Left cardiac atrium (tissue), 4 donors: ENCODE results near the gene CLEC18C. TPM values are rescaled to one million over a fixed set of nuclear protein-coding genes. Genes with fewer than 3 reads are reported as not detected.
"Not testable (repeated sequence)": the region's sequence is repeated elsewhere in the genome, so short reads cannot be mapped to it uniquely, and the experiment has no call there.

Experiments used
- ATAC-seq, 2 donors: fragments of 200-7000 bp; cut with Tn5 transposase; one replicate each; pipeline ENCODE4 v1.9.1; 2020; ENCODE audit warnings: mild to moderate bottlenecking in 2 of 2, moderate library complexity in 2 of 2
- DNase-seq: peaks from one replicate; pipeline ENCODE4 v3.0.0-alpha.2; 2020
- intact Hi-C, 2 donors: fragments of 100-400 bp; cut with DNase I; formaldehyde crosslinking; loops; one replicate each; pipeline versions ENCODE4 v1.14.1 to v1.15.1; 2022 to 2023
- long read RNA-seq: library from polyadenylated mRNA; unstranded; transcript quantifications from one replicate; pipeline ENCODE4 v2.0.0, GENCODE V29; 2021
- total RNA-seq, 2 donors: library from RNA; stranded (reverse); fragmentation: NEBNext Ultra II Directional; extraction: Animal tissue kit (Norgen Biotek cat#: 25700); gene quantifications; one replicate each; pipeline ENCODE4 v1.2.1, GENCODE V29; 2021
- donor health status: DM: no; HTN: yes; CAD: no.
- donor health status: DM: no; HTN: yes; CAD: no; lungs with severe emphysema.
- donor health status: DM: yes; HTN: yes; CAD: no.
- donor health status: Dilated cardiomyopathy.

Gene CLEC18C
- total RNA-seq = under 1 TPM; 0.24 to 0.73 TPM
- long read RNA-seq, partial matches to known transcripts = 0 of 1 reads
- long read RNA-seq, other reads (novel, unspliced or antisense) = 0 of 1 reads

DNA sequence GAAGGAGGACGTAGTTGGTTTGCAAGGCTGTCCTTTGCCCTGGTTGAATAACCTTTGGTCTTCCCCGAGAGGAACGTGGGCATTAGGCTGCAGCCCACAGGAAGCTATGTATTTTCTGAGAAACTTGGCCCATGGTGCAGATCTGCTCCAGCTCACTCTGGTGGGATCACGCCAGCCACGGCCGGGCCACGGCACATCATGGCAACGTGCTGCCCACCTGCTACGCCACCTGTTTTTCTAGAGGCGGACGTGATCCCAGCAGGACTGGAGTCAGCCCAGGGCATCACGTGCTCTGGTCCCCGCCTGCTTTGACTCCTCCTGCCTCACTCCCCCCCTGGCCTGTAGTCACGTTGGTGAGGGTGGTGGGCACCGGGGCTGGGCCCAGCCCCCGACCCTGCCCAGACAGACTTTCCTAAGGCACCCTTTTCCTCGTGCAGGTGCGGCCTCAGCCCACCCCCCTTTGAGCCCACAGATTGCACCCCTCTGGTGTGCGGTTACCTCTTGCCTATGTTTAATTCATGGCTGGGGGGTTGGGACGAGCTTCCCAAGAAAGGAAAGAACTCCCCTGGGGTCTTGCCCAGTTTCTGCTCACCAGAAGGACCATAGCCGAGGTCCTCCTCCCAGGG, at the start of gene CLEC18C:
TSS of gene CLEC18C (plus strand) at position 576 of the 626 bp plus-strand sequence. CDS start 492 bp downstream, outside the sequence.
- peak; percentile 6 for DNase-seq
- intact Hi-C loops, ATAC-seq: not testable (repeated sequence)

DNA sequence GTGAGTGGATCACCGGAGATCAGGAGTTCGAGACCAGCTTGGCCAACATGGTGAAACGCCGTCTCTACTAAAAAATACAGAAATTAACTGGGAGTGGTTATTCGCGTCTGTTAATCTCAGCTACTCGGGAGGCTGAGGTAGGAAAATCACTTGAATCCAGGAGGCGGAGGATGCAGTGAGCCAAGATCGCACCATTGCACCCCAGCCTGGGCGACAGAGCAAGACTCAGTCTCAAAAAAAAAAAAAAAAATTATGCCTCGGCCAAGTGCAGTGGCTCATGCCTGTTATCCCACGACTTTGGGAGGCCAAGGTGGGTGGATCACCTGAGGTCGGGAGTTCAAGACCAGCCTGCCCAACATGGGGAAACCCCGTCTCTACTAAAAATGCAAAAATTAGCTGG, 49.8 kb upstream of the CLEC18C start:
- intact Hi-C loops, ATAC-seq, DNase-seq: not testable (repeated sequence)

DNA sequence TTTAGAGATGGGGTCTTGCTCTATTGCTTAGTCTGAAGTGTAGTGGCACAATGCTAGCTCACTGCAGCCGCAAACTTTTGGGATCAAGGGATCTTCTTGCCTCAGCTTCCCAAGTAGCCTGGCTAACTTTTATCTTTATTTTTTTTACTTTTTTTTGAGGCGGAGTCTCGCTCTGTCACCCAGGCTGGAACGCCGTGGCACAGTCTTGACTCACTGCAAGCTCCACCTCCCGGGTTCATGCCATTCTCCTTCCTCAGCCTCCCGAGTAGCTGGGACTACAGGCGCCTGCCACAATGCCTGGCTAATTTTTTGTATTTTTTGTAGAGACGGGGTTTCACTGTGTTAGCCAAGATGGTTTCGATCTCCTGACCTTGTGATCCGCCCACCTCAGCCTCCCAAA, 47.4 kb upstream of the CLEC18C start:
- intact Hi-C loops, DNase-seq, ATAC-seq: not testable (repeated sequence)

DNA sequence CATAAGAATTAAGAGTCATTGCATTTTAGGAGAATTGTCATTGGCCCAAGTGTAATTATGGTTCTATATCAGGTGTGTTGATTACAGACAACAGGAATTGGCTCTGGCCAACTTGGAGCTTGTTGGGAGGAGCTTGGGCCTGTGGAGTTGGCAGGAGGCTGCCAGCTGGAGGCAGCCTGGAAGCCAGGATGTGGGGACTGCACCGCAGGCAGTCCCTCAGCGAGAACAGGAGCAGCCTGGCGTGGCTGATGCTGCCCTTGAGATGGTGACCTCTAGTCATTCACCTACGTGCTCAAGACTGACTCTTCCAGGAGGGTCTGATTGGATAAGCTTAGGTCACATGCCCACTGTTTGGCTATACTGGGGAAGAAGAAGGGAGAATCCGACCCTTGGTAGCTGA, 45.9 kb upstream of the CLEC18C start:
- ATAC-seq = peak; percentile 17 to 30
- not testable (repeated sequence) for DNase-seq

DNA sequence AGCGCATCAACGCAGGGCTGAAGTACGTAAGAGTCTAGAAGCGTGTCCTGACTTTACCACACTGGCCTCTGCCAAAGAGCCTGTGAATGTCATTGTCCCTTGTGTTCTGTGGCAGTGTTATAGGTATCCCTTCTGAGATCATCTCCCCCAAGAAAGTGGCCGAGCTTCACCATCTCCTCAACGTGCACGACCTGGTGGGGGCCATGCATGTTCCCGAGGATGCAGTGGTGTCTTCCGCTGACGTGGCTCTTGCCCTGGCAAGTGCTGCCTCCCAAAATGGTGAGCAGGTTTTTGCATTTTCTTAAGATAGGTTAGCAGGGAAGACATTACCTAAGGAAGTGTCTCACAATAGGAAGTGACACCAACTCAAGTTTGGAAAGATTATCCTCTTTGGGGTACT, 44.7 kb upstream of the CLEC18C start:
- ATAC-seq, intact Hi-C loops, DNase-seq: not testable (repeated sequence)

More for the DNA sequence above, 45.9 kb upstream of the CLEC18C start:
- intact Hi-C loops = not testable (repeated sequence)

DNA sequence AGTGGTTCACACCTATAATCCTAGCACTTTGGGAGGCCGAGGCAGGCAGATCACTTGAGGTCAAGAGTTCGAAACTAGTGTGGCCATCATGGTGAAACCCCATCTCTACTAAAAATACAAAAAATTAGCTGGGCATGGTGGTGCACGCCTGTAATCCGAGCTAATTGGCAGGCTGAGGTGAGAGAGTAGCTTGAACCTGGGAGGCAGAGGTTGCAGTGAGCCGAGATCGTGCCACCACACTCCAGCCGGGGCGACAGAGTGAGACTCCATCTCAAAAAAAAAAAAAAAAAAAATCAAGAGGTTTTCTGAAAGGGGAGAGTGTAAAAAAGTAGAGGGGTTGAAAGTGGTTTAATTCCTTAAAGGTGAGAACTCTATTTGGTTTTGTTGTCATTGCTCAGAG, 37.8 kb upstream of the CLEC18C start:
- ATAC-seq, intact Hi-C loops, DNase-seq: not testable (repeated sequence)

DNA sequence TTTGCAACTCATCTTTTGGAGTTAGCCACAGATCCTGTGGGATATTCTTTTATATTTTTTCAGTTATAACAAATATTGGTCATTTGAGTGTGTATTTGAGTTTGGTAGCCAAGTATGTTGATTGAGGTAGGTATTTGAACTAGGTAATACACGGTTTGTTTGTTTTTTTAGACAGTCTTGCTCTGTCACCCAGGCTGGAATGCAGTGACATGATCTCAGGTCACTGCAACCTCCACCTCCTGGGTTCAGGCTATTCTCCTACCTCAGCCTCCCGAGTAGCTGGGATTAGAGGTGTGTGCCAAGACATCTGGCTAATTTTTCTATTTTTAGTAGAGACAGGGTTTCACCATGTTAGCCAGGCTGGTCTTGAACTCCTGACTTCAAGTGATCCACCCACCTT, 37.0 kb upstream of the CLEC18C start:
- DNase-seq, ATAC-seq, intact Hi-C loops: not testable (repeated sequence)

DNA sequence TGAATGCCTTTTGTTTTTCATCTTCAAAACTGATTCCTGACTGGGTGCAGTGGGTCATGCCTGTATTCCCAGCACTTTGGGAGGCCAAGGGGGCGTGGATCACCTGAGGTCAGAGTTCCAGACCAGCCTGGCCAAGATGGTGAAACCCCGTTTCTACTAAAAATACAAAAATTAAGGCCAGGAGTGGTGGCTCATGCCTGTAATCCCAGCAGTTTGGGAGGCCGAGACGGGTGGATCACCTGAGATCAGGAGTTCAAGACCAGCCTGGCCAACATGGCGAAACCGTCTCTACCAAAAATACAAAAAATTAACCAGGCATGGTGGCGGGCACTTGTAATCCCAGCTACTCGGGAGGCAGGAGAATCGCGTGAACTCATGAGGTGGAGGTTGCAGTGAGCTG, 30.8 kb upstream of the CLEC18C start:
- ATAC-seq = not testable (repeated sequence)

DNA sequence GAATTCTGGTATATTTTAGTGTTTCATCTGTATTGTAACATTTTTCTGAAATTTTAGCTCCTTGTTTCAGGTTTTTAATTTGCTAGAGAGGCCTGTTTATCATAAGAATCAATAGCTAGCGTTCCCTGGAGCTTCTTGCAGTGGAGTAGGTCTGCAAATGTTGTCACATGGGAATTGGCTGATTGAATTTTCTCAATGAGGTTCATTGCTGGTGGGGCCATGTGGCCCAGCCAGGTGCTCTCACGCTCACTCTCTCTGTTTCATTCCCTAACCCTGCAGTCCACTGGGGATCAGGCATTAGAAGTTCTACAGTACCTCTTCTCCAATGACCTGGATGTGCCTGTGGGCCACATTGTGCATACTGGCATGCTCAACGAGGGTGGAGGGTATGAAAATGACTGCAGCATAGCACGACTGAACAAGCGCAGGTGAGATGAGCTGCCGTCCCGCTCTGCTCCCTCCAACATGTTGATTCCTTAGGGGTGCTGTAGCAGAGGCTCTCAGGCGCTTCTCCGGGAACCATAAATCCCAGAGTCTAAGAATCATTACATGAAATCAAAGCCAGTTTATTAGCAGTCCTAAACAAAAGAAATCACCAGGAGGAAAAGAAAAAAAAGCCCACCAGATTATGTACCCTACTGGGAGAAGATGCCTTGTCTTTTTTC, 30.2 kb upstream of the CLEC18C start:
- ATAC-seq, intact Hi-C loops: not testable (repeated sequence)
- DNase-seq = peak; percentile 7

More for the DNA sequence above, 30.8 kb upstream of the CLEC18C start:
- intact Hi-C loops = not testable (repeated sequence)
- peak; percentile 12 for DNase-seq

DNA sequence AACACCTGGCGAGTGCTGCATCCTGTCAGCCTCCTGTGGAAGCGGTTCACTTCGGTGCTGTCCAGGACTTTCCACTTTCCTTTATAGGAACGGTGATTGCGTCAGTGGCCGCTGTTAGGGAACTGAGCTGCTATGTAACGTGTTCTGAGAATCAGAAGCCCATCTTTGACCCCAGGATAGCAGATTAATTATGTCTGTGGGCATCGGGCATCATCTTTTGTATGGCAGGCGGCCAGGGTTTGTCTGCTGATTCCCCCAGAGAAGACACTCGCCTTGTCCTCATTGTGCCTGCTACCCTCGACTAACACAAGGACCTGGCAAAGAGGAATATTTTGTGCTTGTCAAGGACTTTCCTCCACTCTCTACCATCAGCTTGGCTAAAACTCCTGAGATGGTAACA, 25.7 kb upstream of the CLEC18C start:
- ATAC-seq, DNase-seq, intact Hi-C loops: not testable (repeated sequence)

DNA sequence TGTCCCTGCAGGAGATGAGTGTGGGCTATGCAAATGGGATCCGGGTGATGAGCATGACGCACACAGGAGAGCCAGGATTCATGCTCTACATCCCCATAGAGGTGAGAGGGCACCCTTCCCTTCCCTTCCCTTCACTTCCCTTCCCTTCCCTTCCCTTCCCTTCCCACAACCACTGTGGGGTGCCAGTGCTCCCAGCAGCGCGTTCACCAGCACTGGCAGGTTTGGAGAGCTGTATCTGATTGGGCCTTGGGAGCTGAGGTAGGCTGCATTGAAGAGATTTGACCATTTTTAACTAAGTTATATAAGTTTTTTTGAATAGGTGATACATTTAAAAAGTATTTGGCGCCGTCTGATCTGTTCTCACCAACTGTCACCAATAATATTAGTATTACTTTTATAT, 25.1 kb upstream of the CLEC18C start:
- DNase-seq, ATAC-seq, intact Hi-C loops: not testable (repeated sequence)

DNA sequence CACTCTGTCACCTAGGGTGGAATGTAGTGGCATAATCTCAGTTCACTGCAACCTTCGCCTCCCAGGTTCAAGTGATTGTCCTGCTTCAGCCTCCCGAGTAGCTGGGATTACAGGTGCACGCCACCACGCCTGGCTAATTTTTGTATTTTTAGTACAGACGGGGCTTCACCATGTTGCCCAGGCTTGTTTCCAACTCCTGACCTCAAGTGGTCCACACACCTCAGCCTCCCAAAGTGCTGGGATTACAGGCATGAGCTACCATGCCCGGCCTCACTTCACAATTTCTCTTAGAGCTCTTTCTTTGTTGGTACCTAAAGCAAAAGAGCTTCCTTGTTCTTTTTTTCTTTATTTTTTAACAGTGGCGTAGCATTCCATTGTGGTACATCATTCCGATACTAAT, 24.3 kb upstream of the CLEC18C start:
- intact Hi-C loops, ATAC-seq, DNase-seq: not testable (repeated sequence)

DNA sequence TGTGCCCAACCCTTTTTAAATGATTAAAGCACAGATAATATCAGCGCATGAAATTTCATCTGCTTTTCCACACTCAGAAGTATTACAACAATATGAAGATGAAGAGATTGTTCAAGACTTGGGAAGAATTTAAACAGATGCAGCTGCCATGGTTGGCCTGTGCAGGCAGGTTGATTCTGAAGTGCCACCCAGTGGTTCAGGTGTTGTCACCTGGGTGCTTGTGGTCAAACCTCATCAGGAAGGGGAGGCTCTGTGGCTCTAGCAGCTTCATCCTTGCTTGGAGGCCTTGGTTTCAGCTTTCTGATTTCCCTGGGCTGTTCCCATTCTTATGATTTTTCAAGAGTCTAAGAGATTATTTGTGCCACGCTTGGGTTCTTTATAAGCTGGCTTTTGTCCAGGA, 22.2 kb upstream of the CLEC18C start:
- peak; percentile 13 for DNase-seq
- intact Hi-C loops = no loop called here
- ATAC-seq = no peak

DNA sequence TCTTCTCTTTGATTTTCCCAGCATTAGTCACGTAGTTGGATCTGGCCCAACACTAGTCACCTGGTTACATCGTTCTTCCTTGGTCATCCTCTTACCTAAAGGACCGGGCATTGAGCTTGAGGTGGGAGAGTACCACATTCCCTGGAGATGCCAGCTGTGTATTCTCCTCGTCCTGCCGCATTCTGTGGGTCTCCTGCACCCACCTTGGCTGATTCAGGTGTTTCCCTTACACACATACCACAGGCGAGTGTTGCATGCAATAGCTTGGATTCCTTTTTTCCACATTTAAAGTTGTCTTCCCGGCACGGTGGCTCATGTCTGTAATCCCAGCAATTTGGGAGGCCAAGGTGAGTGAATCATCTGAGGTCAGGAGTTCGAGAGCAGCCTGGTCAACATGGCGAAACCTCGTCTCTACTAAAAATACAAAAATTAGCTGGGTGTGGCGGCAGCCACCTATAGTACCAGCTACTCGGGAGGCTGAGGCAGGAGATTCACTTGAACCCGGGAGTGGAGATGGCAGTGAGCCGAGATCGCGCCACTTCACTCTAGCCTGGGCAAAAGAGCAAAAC, 21.6 kb upstream of the CLEC18C start:
- intact Hi-C loops = no loop called here
- ATAC-seq (no peak), DNase-seq (peak; percentile 24)

DNA sequence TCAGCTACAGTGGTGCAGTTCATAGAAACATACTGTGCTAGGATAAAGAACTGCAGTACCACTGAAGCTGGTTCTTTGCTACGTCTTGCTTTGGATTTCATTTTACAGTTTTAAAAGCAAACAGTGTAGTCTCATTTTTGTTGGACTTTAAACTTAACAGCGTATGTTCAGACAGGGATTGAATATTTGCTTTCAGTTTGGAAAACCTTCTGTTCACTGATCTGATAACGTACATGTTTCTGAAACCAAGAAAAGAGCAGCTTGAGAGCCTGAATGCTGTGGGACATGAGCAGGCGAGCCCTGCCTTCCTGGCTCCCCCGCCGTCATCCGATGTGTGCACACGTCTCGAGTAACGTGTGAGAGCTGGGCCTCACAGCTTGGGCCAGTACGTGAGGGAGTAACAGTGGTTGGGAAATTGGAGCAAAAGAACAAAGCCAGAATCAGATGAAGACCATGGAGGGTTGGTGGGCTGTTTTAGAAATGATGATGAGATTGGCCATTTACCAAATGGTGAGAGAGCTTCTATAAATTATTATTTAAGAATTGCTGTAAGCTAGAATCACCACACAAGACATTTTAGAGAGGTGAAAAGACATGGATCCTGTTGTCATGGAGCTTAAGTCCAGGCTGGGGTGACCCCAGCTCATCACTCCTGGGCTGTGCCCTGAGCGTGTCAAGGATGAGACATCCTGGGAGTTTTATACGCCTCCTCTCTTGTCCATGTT, 20.8 kb upstream of the CLEC18C start:
- intact Hi-C loops = no loop called here
- no peak for ATAC-seq
- peak; percentile 22 for DNase-seq

DNA sequence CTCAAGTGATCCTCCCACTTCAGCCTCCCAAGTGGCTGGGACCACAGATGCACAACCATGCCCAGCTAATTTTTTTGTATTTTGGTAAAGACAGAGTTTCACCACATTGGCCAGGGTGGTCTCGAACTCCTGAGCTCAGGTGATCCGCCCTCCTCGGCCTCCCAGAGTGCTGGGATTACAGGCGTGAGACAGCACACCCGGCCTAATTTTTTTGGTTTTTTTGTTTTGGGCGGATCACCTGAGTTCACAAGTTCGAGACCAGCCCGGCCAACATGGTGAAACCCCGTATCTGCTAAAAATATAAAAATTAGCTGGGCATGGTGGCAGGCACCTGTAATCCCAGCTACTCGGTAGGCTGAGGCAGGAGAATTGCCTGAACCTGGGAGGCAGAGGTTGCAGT, 18.9 kb upstream of the CLEC18C start:
- DNase-seq = peak; percentile 18
- intact Hi-C loops, ATAC-seq: not testable (repeated sequence)

DNA sequence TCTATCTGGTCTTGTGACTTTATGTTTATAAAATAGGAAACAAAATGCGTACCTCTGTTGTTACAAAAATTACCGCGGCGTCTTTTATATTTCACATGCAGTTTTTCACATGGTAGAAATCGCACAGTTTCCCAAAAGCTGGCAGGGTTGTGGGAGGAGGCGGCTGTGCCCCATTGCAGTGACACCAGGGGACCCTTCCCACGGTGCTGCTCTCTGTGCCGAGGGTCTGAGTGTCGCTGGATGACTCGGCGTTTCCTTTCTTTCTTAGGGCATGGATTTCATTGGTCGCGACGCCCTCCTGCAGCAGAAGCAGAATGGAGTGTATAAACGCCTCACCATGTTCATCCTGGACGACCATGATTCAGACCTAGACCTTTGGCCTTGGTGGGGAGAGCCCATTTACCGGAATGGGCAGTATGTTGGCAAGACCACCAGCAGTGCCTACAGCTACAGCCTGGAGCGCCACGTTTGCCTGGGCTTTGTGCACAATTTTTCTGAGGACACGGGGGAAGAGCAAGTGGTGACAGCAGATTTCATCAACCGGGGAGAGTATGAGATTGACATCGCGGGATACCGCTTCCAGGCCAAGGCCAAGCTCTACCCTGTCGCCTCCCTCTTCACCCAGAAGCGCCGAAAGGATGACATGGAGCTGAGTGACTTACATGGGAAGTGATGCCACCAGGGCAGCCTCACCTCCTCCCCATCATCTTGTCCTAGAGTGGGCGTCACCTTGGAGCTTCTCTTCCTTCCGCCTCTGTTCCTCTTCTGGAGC, 17.2 kb upstream of the CLEC18C start:
- DNase-seq = peak; percentile 29
- intact Hi-C loops = no loop called here
- no peak for ATAC-seq

DNA sequence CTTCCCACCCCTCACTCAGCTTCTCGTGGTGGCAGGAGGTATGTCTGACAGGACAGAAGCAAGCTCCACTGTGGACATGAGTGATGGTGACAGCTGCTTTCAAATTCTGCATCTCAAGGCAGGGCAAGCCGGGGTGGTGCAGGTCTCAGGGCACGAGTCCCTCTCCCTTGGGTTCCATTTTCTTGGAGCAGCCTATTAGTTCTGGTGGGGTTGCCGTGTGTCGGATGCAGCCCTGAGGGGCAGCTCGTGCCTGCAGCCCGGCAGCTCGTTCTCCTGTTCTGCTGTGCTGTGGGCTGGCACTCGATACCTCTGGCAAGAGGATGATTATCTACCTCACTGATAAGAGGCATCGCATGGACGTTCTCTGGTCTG, 16.5 kb upstream of the CLEC18C start:
- DNase-seq (peak; percentile 20), ATAC-seq (peak in 1 of 2 donors; percentile 9)
- intact Hi-C loops = no loop called here
